Measurements from ENCODE around the gene SENP7.

SENP7 gene

DNA sequence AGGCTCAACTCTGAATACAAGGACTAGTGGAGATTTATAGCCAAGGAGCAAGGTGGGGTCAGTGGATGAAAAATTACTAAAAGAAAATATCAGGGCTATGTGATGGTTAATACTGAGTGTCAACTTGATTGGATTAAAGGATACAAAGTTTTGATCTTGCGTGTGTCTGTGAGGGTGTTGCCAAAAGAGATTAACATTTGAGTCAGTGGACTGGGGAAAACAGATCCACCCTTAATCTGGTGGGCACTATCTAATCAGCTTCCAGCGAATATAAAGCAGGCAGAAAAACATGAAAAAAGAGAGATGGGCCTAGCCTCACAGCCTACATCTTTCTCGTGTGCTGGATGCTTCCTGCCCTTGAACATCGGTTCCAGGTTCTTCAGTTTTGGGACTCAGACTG lies 14.4 kb upstream of the SENP7 start:
- Histone ChIP-seq H3K79me2 (ENCODE audit: insufficient read depth, low read depth) (no peaks in the 10 kb centered on the region), H3K4me1 (ENCODE audit: low read depth, poor library complexity, severe bottlenecking) (no peaks in the 10 kb centered on the region), H4K20me1 (ENCODE audit: insufficient read depth) (no peaks in the 10 kb centered on the region), H3K27me3 (ENCODE audit: insufficient read depth, low read depth) (no peaks in the 10 kb centered on the region), H3K36me3 (ENCODE audit: insufficient read depth) (no peaks in the 10 kb centered on the region), H3K27ac (no peak overlapping the region), H3K9ac (no peak overlapping the region), H2AFZ (ENCODE audit: low read depth) (no peak overlapping the region), H3K4me3 (IDR thresholded peaks at IDR 0.05; ENCODE audit: insufficient read depth, low read depth, low read length) (no peak overlapping the region), H3K4me2 (no peak overlapping the region)
- TF ChIP-seq, protein P1, sequence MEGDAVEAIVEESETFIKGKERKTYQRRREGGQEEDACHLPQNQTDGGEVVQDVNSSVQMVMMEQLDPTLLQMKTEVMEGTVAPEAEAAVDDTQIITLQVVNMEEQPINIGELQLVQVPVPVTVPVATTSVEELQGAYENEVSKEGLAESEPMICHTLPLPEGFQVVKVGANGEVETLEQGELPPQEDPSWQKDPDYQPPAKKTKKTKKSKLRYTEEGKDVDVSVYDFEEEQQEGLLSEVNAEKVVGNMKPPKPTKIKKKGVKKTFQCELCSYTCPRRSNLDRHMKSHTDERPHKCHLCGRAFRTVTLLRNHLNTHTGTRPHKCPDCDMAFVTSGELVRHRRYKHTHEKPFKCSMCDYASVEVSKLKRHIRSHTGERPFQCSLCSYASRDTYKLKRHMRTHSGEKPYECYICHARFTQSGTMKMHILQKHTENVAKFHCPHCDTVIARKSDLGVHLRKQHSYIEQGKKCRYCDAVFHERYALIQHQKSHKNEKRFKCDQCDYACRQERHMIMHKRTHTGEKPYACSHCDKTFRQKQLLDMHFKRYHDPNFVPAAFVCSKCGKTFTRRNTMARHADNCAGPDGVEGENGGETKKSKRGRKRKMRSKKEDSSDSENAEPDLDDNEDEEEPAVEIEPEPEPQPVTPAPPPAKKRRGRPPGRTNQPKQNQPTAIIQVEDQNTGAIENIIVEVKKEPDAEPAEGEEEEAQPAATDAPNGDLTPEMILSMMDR (conservative IDR thresholded peaks at IDR 0.05; ENCODE audit: low read depth, low read length): no peak

GRCh38 chr3:101521211-101521701 lies 8.2 kb upstream of the SENP7 start:
- TF ChIP-seq, protein P1 (conservative IDR thresholded peaks at IDR 0.05; ENCODE audit: low read depth, low read length): no peak
- Histone ChIP-seq H3K9ac (no peak overlapping the region), H3K27ac (no peak overlapping the region)

DNA sequence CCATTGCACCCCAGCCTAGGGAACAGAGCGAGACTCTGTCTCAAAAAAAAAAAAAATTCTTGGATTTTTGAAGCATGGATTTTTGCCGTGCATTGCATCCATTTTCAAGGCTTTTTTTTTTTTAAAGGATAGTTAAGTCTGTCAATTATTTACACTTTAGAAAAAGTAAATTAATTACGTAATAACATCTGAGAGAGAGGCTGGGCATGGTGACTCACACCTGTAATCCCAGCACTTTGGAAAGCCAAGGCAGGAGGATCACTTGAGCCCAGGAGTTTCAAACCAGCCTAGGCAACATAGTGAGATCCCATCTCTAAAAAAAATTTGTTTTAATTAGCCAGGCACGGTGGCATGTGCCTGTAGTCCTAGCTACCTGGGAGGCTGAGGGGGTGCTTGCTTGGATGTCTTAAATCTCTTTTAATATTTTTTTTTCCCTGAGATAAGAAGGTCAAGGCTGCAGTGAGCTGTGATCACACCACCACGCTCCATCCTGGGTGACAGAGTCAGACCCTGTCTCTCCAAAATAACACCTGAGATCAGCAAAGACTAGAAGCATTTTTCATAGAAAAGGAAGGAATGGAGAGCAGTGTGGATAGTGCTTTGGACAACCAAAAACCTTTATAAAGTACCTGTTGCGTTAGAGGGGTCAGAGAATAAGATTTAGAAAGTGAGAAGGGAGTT lies 6.8 kb upstream of the SENP7 start:
- H3K4me2 ChIP-seq: no peak overlapping the region
- TF ChIP-seq, protein P1 (conservative IDR thresholded peaks at IDR 0.05; ENCODE audit: low read depth, low read length): no peak

More at GRCh38 chr3:101521211-101521701, 8.2 kb upstream of the SENP7 start:
- Histone ChIP-seq H3K27me3 (ENCODE audit: insufficient read depth, low read depth) (no peaks in the 10 kb centered on the region), H3K4me3 (IDR thresholded peaks at IDR 0.05; ENCODE audit: insufficient read depth, low read depth, low read length) (no peak overlapping the region), H3K4me1 (ENCODE audit: low read depth, poor library complexity, severe bottlenecking) (no peaks in the 10 kb centered on the region), H3K79me2 (ENCODE audit: insufficient read depth, low read depth) (no peaks in the 10 kb centered on the region), H4K20me1 (ENCODE audit: insufficient read depth) (no peaks in the 10 kb centered on the region), H3K36me3 (ENCODE audit: insufficient read depth) (no peaks in the 10 kb centered on the region), H2AFZ (ENCODE audit: low read depth) (no peak overlapping the region), H3K4me2 (no peak overlapping the region)

GRCh38 chr3:101518421-101518871 lies 5.4 kb upstream of the SENP7 start:
- no peak overlapping the region for H3K9ac ChIP-seq
- H3K27me3 ChIP-seq (ENCODE audit: insufficient read depth, low read depth): no peaks in the 10 kb centered on the region
- H2AFZ ChIP-seq (ENCODE audit: low read depth): peak overlapping the region; percentile 7; the same call in 1 of the 2 replicates
- no peaks in the 10 kb centered on the region for H4K20me1 ChIP-seq (ENCODE audit: insufficient read depth)
- TF ChIP-seq, protein P1 (conservative IDR thresholded peaks at IDR 0.05; ENCODE audit: low read depth, low read length): no peak
- H3K27ac ChIP-seq: no peak overlapping the region
- H3K4me1 ChIP-seq (ENCODE audit: low read depth, poor library complexity, severe bottlenecking): peaks cover 6% of the 10 kb centered on the region
- no peak overlapping the region for H3K4me2 ChIP-seq
- no peak overlapping the region for H3K4me3 ChIP-seq (IDR thresholded peaks at IDR 0.05; ENCODE audit: insufficient read depth, low read depth, low read length)
- no peaks in the 10 kb centered on the region for H3K79me2 ChIP-seq (ENCODE audit: insufficient read depth, low read depth)
- H3K36me3 ChIP-seq (ENCODE audit: insufficient read depth): no peaks in the 10 kb centered on the region

More for the DNA sequence above, 6.8 kb upstream of the SENP7 start:
- Histone ChIP-seq H3K27me3 (ENCODE audit: insufficient read depth, low read depth) (no peaks in the 10 kb centered on the region), H3K27ac (no peak overlapping the region), H2AFZ (ENCODE audit: low read depth) (no peak overlapping the region), H3K4me1 (ENCODE audit: low read depth, poor library complexity, severe bottlenecking) (no peaks in the 10 kb centered on the region), H3K36me3 (ENCODE audit: insufficient read depth) (no peaks in the 10 kb centered on the region), H3K4me3 (IDR thresholded peaks at IDR 0.05; ENCODE audit: insufficient read depth, low read depth, low read length) (no peak overlapping the region), H4K20me1 (ENCODE audit: insufficient read depth) (no peaks in the 10 kb centered on the region), H3K9ac (no peak overlapping the region), H3K79me2 (ENCODE audit: insufficient read depth, low read depth) (no peaks in the 10 kb centered on the region)

Measured in KMS-11 (cell line).